Measurements from ENCODE around the gene MAGI1.

MAGI1 gene

DNA sequence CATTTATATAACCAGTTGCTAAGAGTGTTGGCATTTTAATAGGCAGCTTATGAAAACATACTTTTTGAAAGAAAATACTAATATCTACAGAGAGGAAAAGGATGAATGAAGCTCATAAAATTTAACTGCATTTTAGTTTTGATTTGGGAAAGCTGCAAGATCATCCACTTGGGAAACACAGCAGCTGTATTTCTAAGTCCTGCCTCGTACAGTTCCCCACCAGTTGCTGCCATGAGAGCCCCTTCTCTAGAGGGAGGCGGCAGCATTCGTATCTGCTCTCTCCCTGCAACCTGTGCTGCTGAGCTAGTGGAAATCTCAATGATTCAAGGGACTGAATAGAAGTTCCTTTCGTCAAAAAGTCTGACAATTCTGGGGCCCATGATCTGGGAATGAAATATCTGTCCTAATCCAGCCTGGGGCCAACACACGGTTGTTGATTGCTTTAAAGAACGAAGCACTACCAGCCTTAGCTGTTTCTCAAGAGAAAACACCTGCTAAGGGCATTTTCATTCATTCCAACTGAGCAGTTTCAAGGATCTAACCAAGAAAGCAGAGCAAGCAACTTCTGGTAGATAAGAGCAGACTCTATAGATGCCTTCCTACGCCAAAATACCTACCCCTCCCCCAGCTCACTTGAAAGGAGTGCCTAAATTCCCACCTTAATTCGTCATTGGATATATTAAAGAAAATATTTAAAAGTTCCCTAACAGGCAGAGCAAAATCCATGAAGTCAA is 223.7 kb downstream of the MAGI1 start:
- H3K4me1 ChIP-seq (ENCODE audit: low read depth, poor library complexity, severe bottlenecking): peaks cover 9% of the 10 kb centered on the region
- H3K79me2 ChIP-seq (ENCODE audit: insufficient read depth, low read depth): no peaks in the 10 kb centered on the region
- H3K27me3 ChIP-seq (ENCODE audit: insufficient read depth, low read depth): no peaks in the 10 kb centered on the region
- H3K36me3 ChIP-seq (ENCODE audit: insufficient read depth): no peaks in the 10 kb centered on the region
- no peak for TF ChIP-seq CTCF (conservative IDR thresholded peaks at IDR 0.05; ENCODE audit: low read depth, low read length)
- H2AFZ ChIP-seq (ENCODE audit: low read depth): no peak overlapping the region
- H3K9ac ChIP-seq: no peak overlapping the region
- no peaks in the 10 kb centered on the region for H4K20me1 ChIP-seq (ENCODE audit: insufficient read depth)
- no peak overlapping the region for H3K4me2 ChIP-seq
- no peak overlapping the region for H3K27ac ChIP-seq
- H3K4me3 ChIP-seq (IDR thresholded peaks at IDR 0.05; ENCODE audit: insufficient read depth, low read depth, low read length): no peak overlapping the region

DNA sequence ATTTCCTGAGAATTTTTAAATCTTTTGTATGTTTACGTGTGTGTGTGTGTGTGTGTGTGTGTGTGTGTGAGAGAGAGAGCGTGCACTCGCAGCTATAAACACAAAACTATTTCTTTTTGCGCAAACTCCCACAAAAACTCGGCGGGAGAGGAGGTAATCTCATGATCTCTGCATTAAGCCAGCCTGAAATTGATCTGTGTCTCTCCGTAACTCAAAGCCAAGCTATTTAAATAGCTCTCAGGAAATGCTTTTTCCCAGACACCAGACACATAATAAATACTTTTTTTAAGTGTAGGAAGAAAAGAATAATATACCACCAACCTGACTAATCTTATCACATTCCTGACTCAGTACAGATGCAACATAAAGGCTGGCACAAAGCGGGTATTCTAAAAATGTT is 226.8 kb downstream of the MAGI1 start:
- no peaks in the 10 kb centered on the region for H3K27me3 ChIP-seq (ENCODE audit: insufficient read depth, low read depth)
- no peaks in the 10 kb centered on the region for H3K36me3 ChIP-seq (ENCODE audit: insufficient read depth)
- no peak overlapping the region for H3K9ac ChIP-seq
- no peak for TF ChIP-seq CTCF (conservative IDR thresholded peaks at IDR 0.05; ENCODE audit: low read depth, low read length)
- peaks cover 9% of the 10 kb centered on the region for H3K4me1 ChIP-seq (ENCODE audit: low read depth, poor library complexity, severe bottlenecking)
- H3K27ac ChIP-seq: no peak overlapping the region
- no peak overlapping the region for H3K4me2 ChIP-seq
- H2AFZ ChIP-seq (ENCODE audit: low read depth): no peak overlapping the region
- H3K4me3 ChIP-seq (IDR thresholded peaks at IDR 0.05; ENCODE audit: insufficient read depth, low read depth, low read length): no peak overlapping the region
- H4K20me1 ChIP-seq (ENCODE audit: insufficient read depth): no peaks in the 10 kb centered on the region
- no peaks in the 10 kb centered on the region for H3K79me2 ChIP-seq (ENCODE audit: insufficient read depth, low read depth)

- Histone ChIP-seq H2AFZ (ENCODE audit: low read depth) (no peak overlapping the region), H3K27me3 (ENCODE audit: insufficient read depth, low read depth) (no peaks in the 10 kb centered on the region), H3K9ac (no peak overlapping the region), H3K4me2 (no peak overlapping the region), H3K4me1 (ENCODE audit: low read depth, poor library complexity, severe bottlenecking) (peaks cover 9% of the 10 kb centered on the region), H3K36me3 (ENCODE audit: insufficient read depth) (no peaks in the 10 kb centered on the region), H3K79me2 (ENCODE audit: insufficient read depth, low read depth) (no peaks in the 10 kb centered on the region), H3K27ac (no peak overlapping the region), H4K20me1 (ENCODE audit: insufficient read depth) (no peaks in the 10 kb centered on the region), H3K4me3 (IDR thresholded peaks at IDR 0.05; ENCODE audit: insufficient read depth, low read depth, low read length) (no peak overlapping the region)
- no peak for TF ChIP-seq CTCF (conservative IDR thresholded peaks at IDR 0.05; ENCODE audit: low read depth, low read length)
These were observed 227.5 kb downstream of the MAGI1 start for GRCh38 chr3:65811086-65811761.

GRCh38 chr3:65810302-65810701 is 228.4 kb downstream of the MAGI1 start:
- H3K4me2 ChIP-seq: no peak overlapping the region
- no peak overlapping the region for H3K9ac ChIP-seq
- H2AFZ ChIP-seq (ENCODE audit: low read depth): no peak overlapping the region
- no peak overlapping the region for H3K27ac ChIP-seq
- no peaks in the 10 kb centered on the region for H3K36me3 ChIP-seq (ENCODE audit: insufficient read depth)
- H4K20me1 ChIP-seq (ENCODE audit: insufficient read depth): no peaks in the 10 kb centered on the region
- no peaks in the 10 kb centered on the region for H3K79me2 ChIP-seq (ENCODE audit: insufficient read depth, low read depth)
- H3K4me3 ChIP-seq (IDR thresholded peaks at IDR 0.05; ENCODE audit: insufficient read depth, low read depth, low read length): no peak overlapping the region
- TF ChIP-seq CTCF (conservative IDR thresholded peaks at IDR 0.05; ENCODE audit: low read depth, low read length): no peak
- no peaks in the 10 kb centered on the region for H3K27me3 ChIP-seq (ENCODE audit: insufficient read depth, low read depth)
- peaks cover 8% of the 10 kb centered on the region for H3K4me1 ChIP-seq (ENCODE audit: low read depth, poor library complexity, severe bottlenecking)
